WI38 (cell line): ENCODE measurements around the gene NSUN6.

Experiments
- H3K4me3 ChIP-seq: 2 replicates; pipeline ENCODE4 v1.5.1; 2011; ENCODE audit warnings: low read depth, mild to moderate bottlenecking, control low read depth, low read length
- TF ChIP-seq, protein P1 (sequence below): IDR thresholded peaks from 2 replicates; pipeline ENCODE4 v1.5.1; 2012; ENCODE audit warnings: low read depth, mild to moderate bottlenecking, control low read depth, low read length

The NSUN6 gene

GRCh38 chr10:18500576-18500975 lies 150.8 kb downstream of the NSUN6 start:
- TF ChIP-seq, protein P1, sequence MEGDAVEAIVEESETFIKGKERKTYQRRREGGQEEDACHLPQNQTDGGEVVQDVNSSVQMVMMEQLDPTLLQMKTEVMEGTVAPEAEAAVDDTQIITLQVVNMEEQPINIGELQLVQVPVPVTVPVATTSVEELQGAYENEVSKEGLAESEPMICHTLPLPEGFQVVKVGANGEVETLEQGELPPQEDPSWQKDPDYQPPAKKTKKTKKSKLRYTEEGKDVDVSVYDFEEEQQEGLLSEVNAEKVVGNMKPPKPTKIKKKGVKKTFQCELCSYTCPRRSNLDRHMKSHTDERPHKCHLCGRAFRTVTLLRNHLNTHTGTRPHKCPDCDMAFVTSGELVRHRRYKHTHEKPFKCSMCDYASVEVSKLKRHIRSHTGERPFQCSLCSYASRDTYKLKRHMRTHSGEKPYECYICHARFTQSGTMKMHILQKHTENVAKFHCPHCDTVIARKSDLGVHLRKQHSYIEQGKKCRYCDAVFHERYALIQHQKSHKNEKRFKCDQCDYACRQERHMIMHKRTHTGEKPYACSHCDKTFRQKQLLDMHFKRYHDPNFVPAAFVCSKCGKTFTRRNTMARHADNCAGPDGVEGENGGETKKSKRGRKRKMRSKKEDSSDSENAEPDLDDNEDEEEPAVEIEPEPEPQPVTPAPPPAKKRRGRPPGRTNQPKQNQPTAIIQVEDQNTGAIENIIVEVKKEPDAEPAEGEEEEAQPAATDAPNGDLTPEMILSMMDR: no peak
- H3K4me3 ChIP-seq: no peak overlapping the region

GRCh38 chr10:18498998-18499397 lies 152.4 kb downstream of the NSUN6 start:
- H3K4me3 ChIP-seq: no peak overlapping the region
- TF ChIP-seq, protein P1: no peak

- TF ChIP-seq, protein P1: no peak
- H3K4me3 ChIP-seq: no peak overlapping the region
These were observed 153.5 kb downstream of the NSUN6 start for GRCh38 chr10:18497806-18498369.
